DND-41 (cell line): Measurements from ENCODE around the gene ADORA2B.

Experiments used
- CTCF ChIP-seq: IDR thresholded peaks from 2 replicates; pipeline ENCODE4 v1.5.1; 2012; ENCODE audit warnings: borderline replicate concordance, low read length, moderate library complexity, mild to moderate bottlenecking; ENCODE audit not compliant: poor library complexity, severe bottlenecking; ENCODE audit errors: extremely low read depth
- EZH2 ChIP-seq: IDR thresholded peaks from 3 replicates; pipeline ENCODE4 v1.6.1; 2012; ENCODE audit warnings: borderline replicate concordance, low read depth, mild to moderate bottlenecking, moderate library complexity, low read length, inconsistent platforms; ENCODE audit not compliant: severe bottlenecking

- TF ChIP-seq CTCF (no peak), EZH2 (no peak)
These were observed 44.1 kb upstream of the ADORA2B start for GRCh38 chr17:15900871-15901270.
